ENCODE measurements around the gene NECTIN3.

DNA sequence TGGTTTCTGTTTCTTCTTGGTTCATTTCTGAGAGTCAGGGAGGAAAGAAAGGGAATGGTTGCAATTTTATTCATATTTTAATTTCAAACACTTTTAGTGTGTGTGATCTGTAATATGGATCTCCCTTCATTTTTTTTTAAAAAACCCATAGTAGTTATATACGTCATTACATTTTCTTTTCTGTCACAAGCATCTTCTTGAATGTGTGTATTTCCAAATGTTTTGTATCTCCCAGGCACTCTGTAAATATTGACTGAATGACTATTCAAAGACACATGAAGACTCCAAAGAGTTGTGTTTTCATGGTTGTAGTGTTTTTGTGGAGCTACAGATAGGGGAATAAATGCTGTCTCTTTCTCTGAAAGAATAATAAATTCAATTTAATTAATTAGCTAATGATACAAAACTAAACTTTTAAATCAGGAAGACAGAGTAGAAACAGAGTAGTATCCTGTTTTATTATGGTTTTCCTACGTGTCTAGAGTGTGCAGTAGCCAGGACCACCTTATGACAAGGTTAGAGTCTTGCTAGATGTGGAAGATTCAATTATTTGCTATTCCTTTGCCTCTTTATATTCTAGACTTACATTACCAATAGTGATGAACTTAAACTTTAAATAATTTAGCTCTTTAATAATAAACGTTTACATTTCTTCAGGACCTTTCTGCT lies 35.5 kb downstream of the NECTIN3 start:
- TF ChIP-seq POLR2A (IDR thresholded peaks at IDR 0.05; ENCODE audit: low read length) (no peak), GATA1 (IDR thresholded peaks at IDR 0.05; ENCODE audit: low read depth, low read length) (no peak)
